ENCODE results near the gene BTNL2.
A peak's percentile ranks its signal among the peaks of the same experiment; 100 is the strongest.

BTNL2 gene

GRCh38 chr6:32413427-32414047, 6.6 kb upstream of the BTNL2 start:
- peak; percentile 23 for DNase-seq (ENCODE audit: low read depth)

- no peak for DNase-seq (ENCODE audit: low read depth)
Observed at GRCh38 chr6:32411566-32412327, 4.8 kb upstream of the BTNL2 start.

GRCh38 chr6:32410906-32411305, 3.9 kb upstream of the BTNL2 start:
- no peak for DNase-seq (ENCODE audit: low read depth)

DNA sequence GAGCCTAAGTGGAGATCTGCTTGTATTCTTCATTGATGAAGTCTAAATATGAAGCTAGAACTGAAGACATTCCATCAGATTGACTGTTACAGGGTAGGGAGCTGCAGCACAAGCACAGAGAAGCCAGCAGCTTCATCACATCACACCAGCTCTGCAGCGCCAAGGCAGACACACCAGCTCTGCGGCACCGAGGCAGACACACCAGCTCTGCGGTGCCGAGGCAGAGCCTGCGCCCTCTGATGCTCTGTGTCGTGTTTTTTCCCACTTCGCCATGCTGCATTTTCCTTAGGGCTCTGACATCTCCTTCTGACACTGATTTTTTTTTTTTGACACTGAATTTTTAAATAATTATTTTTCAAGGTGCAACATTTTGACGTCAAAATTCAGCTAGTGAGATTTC, 784 bp downstream of the BTNL2 start:
- no peak for DNase-seq (ENCODE audit: low read depth)

DNA sequence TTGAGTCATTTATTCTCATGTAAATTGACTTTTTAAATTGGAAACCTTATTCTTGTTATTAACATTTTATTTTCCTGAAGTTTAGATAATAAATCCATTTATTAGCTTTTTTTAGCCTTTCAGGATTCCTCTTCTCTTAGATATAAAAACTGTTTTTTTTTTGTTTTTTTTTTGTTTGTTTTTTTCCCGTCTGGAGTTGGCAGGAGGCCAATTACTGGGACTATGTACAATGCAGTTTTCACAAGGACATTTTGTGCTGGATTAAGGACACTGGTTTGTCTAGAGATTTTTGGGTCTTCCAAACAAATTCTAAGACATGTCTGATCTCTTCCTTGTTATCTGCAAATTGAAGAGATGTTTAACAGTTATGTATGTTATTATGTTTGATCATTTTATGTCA, 1.3 kb downstream of the BTNL2 start:
- DNase-seq (ENCODE audit: low read depth), result no peak

DNA sequence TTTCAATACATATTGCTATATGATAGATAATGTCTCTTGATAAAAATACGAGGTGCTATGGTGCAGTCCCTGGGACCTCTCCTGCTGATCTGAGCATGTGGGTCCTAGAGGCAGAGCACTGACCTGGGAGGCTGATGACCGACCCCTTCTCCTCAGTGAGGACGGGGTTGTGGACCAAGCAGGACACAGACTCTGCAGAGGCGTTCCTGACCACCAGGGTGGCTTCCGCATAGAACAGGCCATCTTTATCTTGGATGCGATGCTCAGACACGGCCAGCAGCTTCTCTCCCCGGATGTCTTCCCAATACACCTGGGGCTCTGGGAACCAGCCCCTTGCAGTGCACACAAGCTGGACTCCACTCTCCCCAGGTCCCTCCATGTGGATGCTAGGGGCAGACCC, 4.2 kb downstream of the BTNL2 start:
- DNase-seq (ENCODE audit: low read depth), result no peak

GRCh38 chr6:32401284-32401963, 5.6 kb downstream of the BTNL2 start:
- DNase-seq (ENCODE audit: low read depth), result no peak

DNA sequence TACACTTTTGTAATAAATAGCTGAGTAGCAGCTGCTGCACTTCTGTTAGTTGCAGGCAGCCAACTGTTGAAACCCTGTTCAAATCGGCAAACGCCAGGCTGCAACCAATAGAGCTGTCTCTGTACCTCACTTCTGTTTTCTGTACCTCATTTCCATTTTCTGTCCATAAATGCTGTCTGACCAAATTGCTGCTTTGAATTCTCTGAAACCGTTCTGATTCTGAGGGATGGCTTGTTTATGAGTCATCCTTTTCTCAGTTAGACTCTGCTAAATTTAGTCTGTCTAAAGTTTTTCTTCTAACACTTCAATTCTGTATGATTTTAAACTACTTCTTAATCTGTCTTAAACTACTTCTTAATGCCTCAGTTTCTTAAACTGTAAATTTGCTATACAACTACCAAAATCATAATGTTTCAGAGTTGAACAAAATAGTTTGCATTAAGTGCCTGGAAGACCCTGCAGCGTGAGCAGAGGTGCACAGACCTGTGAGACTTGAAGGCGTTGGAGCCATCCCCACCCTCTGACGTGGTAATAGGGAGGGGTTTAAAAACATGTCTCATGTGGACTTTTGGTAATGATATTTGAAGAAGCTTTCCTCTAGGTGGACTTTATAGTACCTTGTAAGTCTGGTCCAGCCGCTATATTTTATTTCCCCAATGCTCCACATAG, 9.6 kb downstream of the BTNL2 start:
- DNase-seq (ENCODE audit: low read depth), result no peak

DNA sequence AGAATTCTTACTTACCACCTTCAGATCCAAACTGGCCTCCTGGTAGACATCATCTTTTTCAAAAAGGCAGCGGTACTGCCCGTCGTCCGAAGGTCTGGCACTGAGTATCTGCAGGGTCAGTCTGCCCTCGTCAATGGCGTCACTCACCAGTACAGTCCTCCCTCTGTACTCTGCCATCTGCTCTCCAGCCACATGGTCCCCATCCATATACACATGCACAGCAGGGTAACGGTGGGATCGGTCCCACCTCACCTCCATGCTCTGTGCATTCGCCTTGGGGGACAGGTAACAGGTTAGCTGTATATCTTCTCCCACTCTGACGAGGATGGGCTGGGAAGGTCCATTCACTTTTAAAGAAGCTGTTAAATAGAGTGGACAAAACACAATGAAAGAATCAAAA, 11.0 kb downstream of the BTNL2 start:
- DNase-seq (ENCODE audit: low read depth), result no peak

DNA sequence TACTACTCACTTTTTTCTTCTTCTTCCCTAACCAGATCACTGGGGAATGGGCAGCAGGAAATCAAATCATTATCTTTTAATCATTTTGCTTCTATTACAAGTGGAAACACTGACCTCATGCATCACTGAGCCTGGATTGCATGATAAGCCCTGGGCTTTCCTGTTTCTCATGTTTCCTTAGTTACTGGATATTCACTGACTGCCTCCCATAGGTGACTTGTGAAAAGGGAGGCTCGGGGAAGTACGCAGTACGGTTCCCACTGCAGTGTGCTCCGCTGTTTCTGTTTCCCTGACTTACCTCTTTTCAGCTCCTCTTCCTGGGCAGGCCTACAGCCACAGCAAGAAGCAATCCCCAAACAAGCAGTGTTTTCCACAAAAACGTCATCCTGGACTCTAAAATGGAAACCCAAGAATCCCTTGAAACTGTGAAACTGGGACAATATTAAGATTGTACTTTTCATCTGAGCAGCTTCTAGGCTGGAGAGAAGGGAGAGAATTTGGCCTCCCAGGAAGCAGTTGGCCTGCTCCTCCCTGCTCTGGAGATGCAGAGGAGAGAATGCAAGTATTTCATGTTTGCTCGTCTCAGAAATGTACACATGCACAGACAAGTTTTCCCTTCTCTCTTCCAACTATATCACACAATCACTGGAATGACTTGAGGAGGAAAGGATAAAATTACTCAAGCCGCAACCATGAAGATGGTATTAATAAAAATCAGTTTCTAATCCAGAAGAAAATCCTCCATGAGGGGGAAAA, 13.1 kb downstream of the BTNL2 start:
- peak; percentile 39 for DNase-seq (ENCODE audit: low read depth)

- DNase-seq (ENCODE audit: low read depth), result no peak
Observed at GRCh38 chr6:32391505-32391904, 15.5 kb downstream of the BTNL2 start.

DNA sequence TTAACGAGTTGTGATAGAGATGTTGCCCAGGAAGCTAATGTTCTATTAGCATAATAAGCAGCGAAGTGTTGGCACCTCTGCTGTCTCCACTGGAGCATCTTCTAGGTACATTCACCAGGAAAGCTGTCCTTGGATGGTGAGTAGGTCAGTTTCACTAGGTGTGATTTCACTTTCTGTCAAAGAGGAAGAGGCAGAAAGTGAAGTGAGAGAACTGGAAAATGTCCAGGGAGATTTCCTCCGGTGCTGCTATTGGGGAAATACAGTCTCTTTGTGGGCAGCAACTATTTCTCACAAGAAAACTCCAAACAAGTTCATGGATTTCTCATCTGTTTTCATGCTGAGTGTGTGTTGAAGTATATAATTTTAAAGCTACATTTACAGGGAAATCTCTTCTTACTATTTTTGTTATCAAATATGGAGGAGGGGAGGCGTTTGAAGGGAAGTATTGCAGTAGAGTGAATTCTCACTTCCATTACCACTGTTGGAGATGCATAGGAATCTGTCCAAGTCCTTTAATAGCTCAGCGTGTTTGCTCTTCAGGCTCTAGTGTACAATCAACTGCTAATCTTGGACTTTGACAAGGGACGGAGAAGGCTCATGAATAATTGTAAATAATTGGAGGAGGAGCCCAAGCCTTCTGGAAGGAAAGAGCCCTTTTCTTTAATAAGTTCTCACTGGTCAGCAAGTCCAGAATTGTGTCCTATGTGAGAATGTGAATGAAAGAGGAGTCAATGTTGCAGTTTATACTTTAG, 19.2 kb downstream of the BTNL2 start:
- DNase-seq (ENCODE audit: low read depth), result no peak

GRCh38 chr6:32386040-32386439, 20.9 kb downstream of the BTNL2 start:
- no peak for DNase-seq (ENCODE audit: low read depth)

DNA sequence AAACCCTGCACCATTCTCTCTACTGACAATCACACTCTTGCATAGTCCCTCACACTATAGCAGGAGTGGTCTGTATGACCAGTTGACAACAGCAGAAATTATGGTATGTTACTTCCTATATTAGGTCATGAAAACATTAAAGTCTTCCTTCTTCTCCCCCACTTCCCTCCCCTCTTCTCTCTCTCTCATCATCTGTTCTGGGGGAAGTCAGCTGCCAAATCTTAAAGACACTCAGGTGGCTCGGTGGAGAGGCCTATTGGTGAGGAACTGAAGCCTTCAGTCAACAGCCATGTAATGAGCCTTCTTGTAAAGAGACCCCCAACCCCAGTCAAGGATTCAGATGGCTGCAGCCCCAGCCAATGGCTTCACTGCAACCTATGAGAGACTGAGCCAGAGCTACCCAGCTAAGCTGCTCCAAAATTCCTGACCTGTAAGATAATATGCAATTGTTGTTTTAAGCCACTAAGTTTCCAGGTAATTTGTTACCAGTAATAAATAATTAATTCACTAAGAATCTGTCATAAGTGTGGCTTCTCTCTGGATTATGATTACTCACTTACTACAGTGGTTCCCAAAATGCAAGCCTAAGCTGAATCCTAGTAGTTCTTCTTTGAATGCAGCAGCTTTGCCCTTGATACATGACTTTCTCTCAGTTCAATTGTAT, 24.1 kb downstream of the BTNL2 start:
- no peak for DNase-seq (ENCODE audit: low read depth)

DNA sequence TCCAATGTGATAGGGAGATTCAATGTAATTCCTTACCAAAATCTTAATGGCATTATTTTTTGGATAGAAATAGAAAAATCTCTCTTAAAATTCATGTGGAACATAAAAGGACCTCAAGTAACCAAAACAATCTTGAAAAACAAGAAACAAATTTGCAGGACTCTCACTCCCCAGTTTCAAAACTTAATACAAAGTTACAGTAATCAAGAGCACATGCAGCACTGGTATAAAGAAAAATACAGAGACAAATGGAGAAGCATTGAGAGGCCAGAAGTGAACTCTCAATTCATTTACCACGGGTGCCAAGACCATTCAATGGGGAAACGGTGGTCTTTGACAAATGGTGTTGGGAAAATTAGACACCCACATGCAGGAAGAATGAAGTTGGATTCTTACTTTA, 27.4 kb downstream of the BTNL2 start:
- DNase-seq (ENCODE audit: low read depth), result no peak

DNA sequence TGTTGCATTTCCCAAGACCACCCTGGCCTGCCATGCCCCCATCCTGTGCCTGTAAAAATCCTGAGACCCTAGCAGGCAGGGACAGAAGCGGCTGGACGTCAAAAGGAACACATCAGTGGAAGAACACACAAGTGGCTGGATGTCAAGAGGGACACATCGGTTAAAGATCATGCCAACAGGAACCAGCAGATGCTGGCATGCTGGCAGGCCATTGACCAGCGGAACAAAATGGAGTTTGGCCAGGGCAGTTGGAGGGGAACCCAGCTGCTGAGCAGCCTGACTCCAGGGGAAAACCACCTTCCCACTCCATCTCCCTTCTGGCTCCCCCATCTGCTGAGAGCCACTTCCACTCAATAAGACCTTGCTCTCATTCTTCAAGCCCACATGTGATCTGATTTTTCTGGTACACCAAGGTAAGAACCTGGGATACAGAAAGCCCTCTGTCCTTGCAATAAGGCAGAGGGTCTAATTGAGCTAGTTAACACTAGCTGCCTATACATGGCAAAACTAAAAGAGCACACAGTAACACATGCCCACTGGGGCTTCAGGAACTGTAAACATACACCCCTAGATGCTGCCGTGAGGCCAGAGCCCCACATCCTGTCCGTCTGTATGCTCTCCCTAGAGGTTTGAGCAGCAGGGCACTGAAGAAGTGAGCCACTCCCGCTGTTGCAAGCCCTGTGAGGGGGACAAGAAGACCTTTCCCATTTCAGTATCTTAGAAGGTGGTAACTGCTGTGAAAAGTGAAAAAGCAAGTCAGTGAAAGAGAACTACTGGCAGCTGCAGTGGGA, 31.0 kb downstream of the BTNL2 start:
- DNase-seq (ENCODE audit: low read depth), result no peak

- DNase-seq (ENCODE audit: low read depth), result no peak
Observed at GRCh38 chr6:32371803-32372202, 35.2 kb downstream of the BTNL2 start, which contains the start of gene TSBP1. Gene TSBP1, minus strand, starts transcription at chr6:32371903. Its CDS starts 197 bp downstream, at chr6:32371706.

DNA sequence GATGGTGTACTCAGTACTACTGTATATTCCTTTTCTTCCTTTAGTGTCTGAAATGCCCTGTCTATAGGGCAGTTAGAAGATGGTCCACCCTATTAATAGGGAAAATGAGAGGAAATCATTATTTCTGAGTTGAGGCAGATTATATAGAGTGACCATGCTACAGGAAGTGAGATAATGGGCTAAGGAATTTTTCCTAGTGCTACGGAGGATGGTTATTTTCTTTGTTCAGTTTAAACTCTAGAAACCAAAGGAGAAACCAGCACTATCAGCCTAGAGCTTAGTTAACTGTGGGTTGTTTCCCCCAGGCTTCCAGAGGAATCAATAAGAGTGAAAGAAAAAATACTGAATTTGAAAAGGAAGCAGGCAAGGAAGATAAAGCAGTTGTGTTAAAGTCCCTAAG, 35.8 kb downstream of the BTNL2 start:
- DNase-seq (ENCODE audit: low read depth), result no peak

- no peak for DNase-seq (ENCODE audit: low read depth)
Observed at GRCh38 chr6:32370505-32370904, 36.5 kb downstream of the BTNL2 start.

DNA sequence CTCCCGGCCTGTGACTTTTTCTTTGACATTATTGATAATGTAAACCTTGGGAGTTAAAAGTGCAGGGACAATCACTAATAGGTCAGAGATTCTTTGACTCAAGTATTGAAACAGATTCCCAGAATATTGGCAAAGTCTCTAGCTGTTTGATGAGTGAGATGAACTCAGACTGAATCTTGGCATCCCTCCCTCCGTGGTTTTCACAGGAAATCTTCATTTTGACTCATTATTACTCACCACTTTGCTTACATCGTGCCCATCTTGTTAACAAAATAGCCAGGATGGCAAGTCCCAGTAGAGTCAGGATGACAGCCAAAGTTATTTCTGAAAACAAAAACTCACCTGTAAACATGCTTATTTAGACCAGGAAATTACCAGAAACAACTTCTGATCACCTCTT, 37.3 kb downstream of the BTNL2 start:
- peak; percentile 92 for DNase-seq (ENCODE audit: low read depth)

Measured in stromal cell of bone marrow (primary cell).